Stomach (tissue), 4 donors: ENCODE data around the gene DHX8.

ENCODE experiments used
- CTCF ChIP-seq, 7 experiments: fragments of 450-650 bp in 4 of 7; fragments of 200-600 bp in 3 of 7; sonication (generic) in 3 of 7; IDR thresholded peaks; one replicate each; pipeline ENCODE4 v1.5.1; 2016 to 2019; ENCODE audit warnings: antibody characterized with exemption in 7 of 7, control low read depth in 2 of 7, mild to moderate bottlenecking in 1 of 7
- POLR2A ChIP-seq, 4 donors: fragments of 450-650 bp; IDR thresholded peaks; one replicate each; pipeline ENCODE4 v1.6.1; 2016; ENCODE audit warnings: antibody characterized with exemption in 4 of 4, control low read depth in 2 of 4, mild to moderate bottlenecking in 1 of 4, moderate library complexity in 1 of 4
- POLR2AphosphoS5 ChIP-seq, 3 donors: sonication (generic); formaldehyde crosslinking; IDR thresholded peaks; one replicate each; pipeline ENCODE4 v1.6.1; 2016; ENCODE audit warnings: antibody characterized with exemption in 3 of 3

GRCh38 chr17:43469145-43469544 lies 14.6 kb upstream of the DHX8 start:
- no peak for TF ChIP-seq CTCF (IDR thresholded peaks at IDR 0.05)
- no peak for TF ChIP-seq POLR2AphosphoS5 (IDR thresholded peaks at IDR 0.05)
- TF ChIP-seq POLR2A (IDR thresholded peaks at IDR 0.05), result no peak
